Smooth muscle cell (in vitro differentiated cells): Measurements from ENCODE around the gene FBXW4. TPM values are rescaled to one million over a fixed set of nuclear protein-coding genes. Genes with fewer than 3 reads are reported as not detected.

Experiments
- DNase-seq: peaks from one replicate; lab custom pipeline; 2025; ENCODE audit not compliant: unreplicated experiment; lab: John Stamatoyannopoulos, UW
- H2AFZ ChIP-seq: fragments of 200-600 bp; sonication (generic); 2 replicates; pipeline ENCODE4 v1.6.0; 2016; ENCODE audit warnings: antibody characterized with exemption, low read depth, mild to moderate bottlenecking
- H3F3A ChIP-seq: fragments of 200-600 bp; sonication (generic); 2 replicates; pipeline ENCODE4 v1.6.0; 2017; ENCODE audit warnings: antibody characterized with exemption, low read depth
- H3K27ac ChIP-seq: fragments of 200-600 bp; sonication (generic); 2 replicates; pipeline ENCODE4 v1.5.1; 2016; ENCODE audit warnings: low read depth, mild to moderate bottlenecking
- H3K27me3 ChIP-seq: fragments of 200-600 bp; sonication (generic); 2 replicates; pipeline ENCODE4 v1.6.1; 2016; ENCODE audit warnings: low read depth, mild to moderate bottlenecking
- H3K36me3 ChIP-seq: fragments of 200-600 bp; sonication (generic); 2 replicates; pipeline ENCODE4 v1.5.1; 2016; ENCODE audit warnings: low read depth
- H3K4me1 ChIP-seq: fragments of 200-600 bp; sonication (generic); 2 replicates; pipeline ENCODE4 v1.5.1; 2016; ENCODE audit warnings: low read depth
- H3K4me2 ChIP-seq: fragments of 200-600 bp; sonication (generic); 2 replicates; pipeline ENCODE4 v1.6.0; 2016; ENCODE audit warnings: mild to moderate bottlenecking
- H3K4me3 ChIP-seq: fragments of 200-600 bp; sonication (generic); 2 replicates; pipeline ENCODE4 v1.5.1; 2016; ENCODE audit warnings: mild to moderate bottlenecking
- H3K79me2 ChIP-seq: fragments of 200-600 bp; sonication (generic); 2 replicates; pipeline ENCODE4 v1.6.0; 2016; ENCODE audit warnings: low read depth, mild to moderate bottlenecking
- H3K9ac ChIP-seq: fragments of 200-600 bp; sonication (generic); 2 replicates; pipeline ENCODE4 v1.6.0; 2016; ENCODE audit warnings: low read depth
- H3K9me3 ChIP-seq: fragments of 200-600 bp; sonication (generic); replicated peaks from 2 replicates; pipeline ENCODE4 v1.5.1; 2016; ENCODE audit warnings: low read depth
- H4K20me1 ChIP-seq: fragments of 200-600 bp; sonication (generic); 2 replicates; pipeline ENCODE4 v1.6.0; 2016; ENCODE audit warnings: low read depth
- WGBS: methylation state at CpG from one replicate; pipeline ENCODE4 v1.1.7; 2016; ENCODE audit warnings: low lambda C conversion rate; 5-methylcytosine and 5-hydroxymethylcytosine counted together
- polyA plus RNA-seq: library from polyadenylated mRNA; unstranded; fragments of >200 nt; fragmentation: Nextera tagmentation; extraction: Ambion mirVana; gene quantifications from 2 replicates; pipeline ENCODE4 v1.2.1, GENCODE V29; 2016
- total RNA-seq: library from RNA; depleted of rRNA; stranded (reverse); fragments of >200 nt; gene quantifications from 2 replicates; pipeline ENCODE4 v1.2.3, GENCODE V29; 2014
- TF ChIP-seq, protein P1 (sequence below): fragments of 200-600 bp; sonication (generic); IDR thresholded peaks from 2 replicates; pipeline ENCODE4 v1.5.1; 2017; ENCODE audit warnings: borderline replicate concordance, mild to moderate bottlenecking, antibody characterized with exemption; ENCODE audit not compliant: insufficient read depth, poor library complexity, severe bottlenecking

Gene FBXW4
- total and polyA plus RNA-seq, 2 experiments from 2014 or later = 7.2 to 12.1 TPM

DNA sequence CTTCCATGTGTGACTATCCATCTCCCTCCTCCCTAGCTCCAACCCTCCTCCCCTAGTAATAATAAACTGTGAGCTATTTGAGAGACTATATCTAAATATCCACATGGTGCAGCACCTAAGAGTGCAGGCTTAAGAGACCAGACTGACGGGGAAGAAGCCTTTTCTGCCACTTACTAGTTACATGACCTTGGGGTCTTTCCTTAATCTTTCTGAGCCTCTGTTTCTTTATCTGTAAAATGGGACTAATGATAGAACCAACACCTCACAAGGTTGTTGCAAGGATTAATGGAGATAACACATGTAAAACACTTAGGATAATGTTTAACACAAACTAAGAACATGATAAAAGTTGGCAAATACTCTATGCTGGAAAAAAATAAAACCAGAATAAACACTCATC lies 37.1 kb upstream of the FBXW4 start:
- no peak for DNase-seq
- no peak overlapping the region for H3K4me2 ChIP-seq
- no peak overlapping the region for H3K4me3 ChIP-seq
- H4K20me1 ChIP-seq = no peaks in the 10 kb centered on the region
- no peaks in the 10 kb centered on the region for H3K79me2 ChIP-seq
- peaks cover 9% of the 10 kb centered on the region for H3K27me3 ChIP-seq
- no peak overlapping the region for H3K9ac ChIP-seq
- no peaks in the 10 kb centered on the region for H3K36me3 ChIP-seq
- H3K27ac ChIP-seq = no peak overlapping the region
- H3K4me1 ChIP-seq = peaks cover 5% of the 10 kb centered on the region
- H3F3A ChIP-seq = no peaks in the 10 kb centered on the region
- no peaks in the 10 kb centered on the region for H3K9me3 ChIP-seq
- 90% methylated on average over 1 of the region's 1 CpG for WGBS
- H2AFZ ChIP-seq = no peak overlapping the region
- TF ChIP-seq, protein P1, sequence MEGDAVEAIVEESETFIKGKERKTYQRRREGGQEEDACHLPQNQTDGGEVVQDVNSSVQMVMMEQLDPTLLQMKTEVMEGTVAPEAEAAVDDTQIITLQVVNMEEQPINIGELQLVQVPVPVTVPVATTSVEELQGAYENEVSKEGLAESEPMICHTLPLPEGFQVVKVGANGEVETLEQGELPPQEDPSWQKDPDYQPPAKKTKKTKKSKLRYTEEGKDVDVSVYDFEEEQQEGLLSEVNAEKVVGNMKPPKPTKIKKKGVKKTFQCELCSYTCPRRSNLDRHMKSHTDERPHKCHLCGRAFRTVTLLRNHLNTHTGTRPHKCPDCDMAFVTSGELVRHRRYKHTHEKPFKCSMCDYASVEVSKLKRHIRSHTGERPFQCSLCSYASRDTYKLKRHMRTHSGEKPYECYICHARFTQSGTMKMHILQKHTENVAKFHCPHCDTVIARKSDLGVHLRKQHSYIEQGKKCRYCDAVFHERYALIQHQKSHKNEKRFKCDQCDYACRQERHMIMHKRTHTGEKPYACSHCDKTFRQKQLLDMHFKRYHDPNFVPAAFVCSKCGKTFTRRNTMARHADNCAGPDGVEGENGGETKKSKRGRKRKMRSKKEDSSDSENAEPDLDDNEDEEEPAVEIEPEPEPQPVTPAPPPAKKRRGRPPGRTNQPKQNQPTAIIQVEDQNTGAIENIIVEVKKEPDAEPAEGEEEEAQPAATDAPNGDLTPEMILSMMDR = no peak

DNA sequence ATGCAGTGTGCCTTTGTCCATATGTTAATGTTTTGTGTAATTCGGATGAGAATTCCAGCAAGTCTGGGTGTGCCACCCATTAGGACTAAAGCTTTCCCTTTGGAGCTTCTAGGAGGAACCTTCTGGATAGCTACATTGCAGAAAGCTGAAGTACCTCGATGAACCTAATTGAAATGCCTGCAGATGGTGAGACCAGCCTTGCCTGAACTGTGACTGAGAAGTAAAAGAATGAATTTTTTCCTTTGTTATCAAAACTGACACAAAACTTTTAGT lies 31.1 kb upstream of the FBXW4 start:
- Histone ChIP-seq H3K4me1 (peaks cover 9% of the 10 kb centered on the region), H3K79me2 (no peaks in the 10 kb centered on the region), H3K27me3 (peaks cover 4% of the 10 kb centered on the region), H3K9me3 (no peaks in the 10 kb centered on the region), H3F3A (no peaks in the 10 kb centered on the region), H3K27ac (no peak overlapping the region), H3K4me3 (no peak overlapping the region), H3K9ac (no peak overlapping the region), H2AFZ (no peak overlapping the region), H4K20me1 (no peaks in the 10 kb centered on the region), H3K4me2 (no peak overlapping the region), H3K36me3 (no peaks in the 10 kb centered on the region)
- 82% methylated on average over 2 of the region's 2 CpGs for WGBS
- TF ChIP-seq, protein P1 = no peak
- no peak for DNase-seq

DNA sequence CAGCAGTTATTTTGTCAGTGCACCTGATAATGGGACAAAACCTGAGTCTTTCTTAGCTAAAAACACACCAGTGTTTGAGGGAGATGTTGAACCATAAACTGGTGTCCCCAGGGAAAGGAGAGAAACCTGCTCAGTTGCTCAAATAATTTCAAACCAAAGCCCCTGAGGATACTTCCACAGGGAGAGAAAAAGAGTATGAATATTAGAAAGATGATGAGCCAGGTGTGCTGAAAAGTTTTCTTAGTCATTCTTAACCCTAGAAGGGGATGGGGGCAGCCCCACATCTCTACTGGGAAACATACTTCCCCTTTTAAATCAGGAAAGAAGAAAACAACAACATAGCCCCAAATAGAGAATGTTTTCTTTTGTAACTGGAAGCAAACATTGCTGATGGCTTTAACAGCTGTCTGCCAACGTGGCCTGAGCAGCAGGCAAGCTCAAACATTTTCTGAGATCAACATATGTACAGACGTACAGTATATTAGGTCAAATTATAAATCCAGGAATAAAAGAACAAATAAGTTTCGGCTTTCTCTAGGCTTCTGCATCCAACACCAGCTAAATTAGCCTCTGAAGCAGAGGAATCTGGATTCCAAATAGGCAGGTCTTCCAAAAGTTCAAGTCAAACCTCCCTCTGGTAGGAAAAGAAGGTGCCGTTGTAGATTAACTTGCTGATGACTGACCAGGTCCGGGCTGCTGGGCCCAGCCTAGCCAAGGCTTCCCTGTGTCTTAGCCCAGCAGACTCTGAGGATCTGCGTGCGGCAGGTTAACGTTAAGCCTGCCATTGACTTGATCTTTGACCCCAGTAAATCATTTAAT lies 30.5 kb upstream of the FBXW4 start:
- H2AFZ ChIP-seq = no peak overlapping the region
- H3K9me3 ChIP-seq = no peaks in the 10 kb centered on the region
- H3K27ac ChIP-seq = no peak overlapping the region
- 87% methylated on average over 8 of the region's 8 CpGs for WGBS
- no peak overlapping the region for H3K4me2 ChIP-seq
- no peaks in the 10 kb centered on the region for H3F3A ChIP-seq
- DNase-seq = no peak
- no peak overlapping the region for H3K4me3 ChIP-seq
- no peak overlapping the region for H3K9ac ChIP-seq
- H3K27me3 ChIP-seq = peaks cover 4% of the 10 kb centered on the region
- TF ChIP-seq, protein P1 = no peak
- peaks cover 9% of the 10 kb centered on the region for H3K4me1 ChIP-seq
- H3K36me3 ChIP-seq = no peaks in the 10 kb centered on the region
- no peaks in the 10 kb centered on the region for H4K20me1 ChIP-seq
- no peaks in the 10 kb centered on the region for H3K79me2 ChIP-seq

DNA sequence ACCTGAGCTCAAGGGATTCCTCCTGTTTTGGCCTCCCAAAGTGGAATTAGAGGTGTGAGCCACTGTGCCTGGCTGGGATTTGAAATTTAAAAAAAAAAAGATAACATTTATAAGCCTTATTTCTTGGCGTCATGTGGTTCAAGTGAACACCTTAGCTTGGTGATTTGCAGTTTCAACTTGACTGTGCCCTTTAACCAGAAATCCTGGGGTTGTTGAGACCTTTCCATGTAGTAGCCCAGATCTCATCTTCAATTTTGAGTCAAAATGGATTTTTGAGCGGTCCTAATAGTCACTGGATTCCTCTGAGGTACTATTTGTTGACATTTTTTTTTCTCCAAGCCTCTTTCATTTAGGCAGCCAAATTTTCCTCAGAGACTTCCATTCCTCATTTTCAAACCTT lies 29.5 kb upstream of the FBXW4 start:
- 97% methylated on average over 2 of the region's 2 CpGs for WGBS
- Histone ChIP-seq H3K27me3 (peaks cover 4% of the 10 kb centered on the region), H3K79me2 (no peaks in the 10 kb centered on the region), H3K4me1 (peaks cover 9% of the 10 kb centered on the region), H3K9ac (no peak overlapping the region), H3K4me2 (no peak overlapping the region), H3K36me3 (no peaks in the 10 kb centered on the region), H3K27ac (no peak overlapping the region), H3K4me3 (no peak overlapping the region), H3F3A (no peaks in the 10 kb centered on the region), H3K9me3 (no peaks in the 10 kb centered on the region), H4K20me1 (no peaks in the 10 kb centered on the region), H2AFZ (no peak overlapping the region)
- TF ChIP-seq, protein P1 = no peak
- DNase-seq = no peak
